Adrenal gland (tissue), 12 donors: Measurements from ENCODE around the gene PACC1. TPM values are rescaled to one million over a fixed set of nuclear protein-coding genes. Genes with fewer than 3 reads are reported as not detected.

Experiments used
- DNase-seq, 7 donors: peaks; one replicate each; pipeline ENCODE4 v3.0.0-alpha.2; 2019 to 2020
- H3K27ac ChIP-seq, 5 donors: fragments of 200-600 bp; sonication (generic) in 4 of 5; 1 replicate in 3 of 5; 2 replicates in 2 of 5; pipeline versions ENCODE4 v1.5.1 to v1.8.0; 2016 to 2020; ENCODE audit warnings: mild to moderate bottlenecking in 1 of 5
- H3K27me3 ChIP-seq: fragments of 200-600 bp; 2 replicates; pipeline ENCODE4 v1.8.0; 2021
- H3K36me3 ChIP-seq, 2 donors: fragments of 200-600 bp; replicated peaks in 1 of 2; 1 replicate in 1 of 2; 2 replicates in 1 of 2; pipeline versions ENCODE4 v1.5.1 to v1.8.0; 2018 to 2022
- H3K4me1 ChIP-seq, 2 donors: fragments of 200-600 bp; replicated peaks in 1 of 2; 1 replicate in 1 of 2; 2 replicates in 1 of 2; pipeline versions ENCODE4 v1.5.1 to v1.8.0; 2018 to 2021
- H3K4me3 ChIP-seq, 4 donors: fragments of 200-600 bp; sonication (generic) in 3 of 4; one replicate each; pipeline ENCODE4 v1.5.1; 2016 to 2018
- H3K9me3 ChIP-seq, 3 donors: fragments of 200-600 bp; sonication (generic) in 1 of 3; replicated peaks in 1 of 3; 1 replicate in 2 of 3; 2 replicates in 1 of 3; pipeline versions ENCODE4 v1.5.1 to v1.8.0; 2016 to 2021
- POLR2A ChIP-seq, 2 donors: fragments of 450-650 bp; IDR thresholded peaks; one replicate each; pipeline ENCODE4 v1.6.1; 2017; ENCODE audit warnings: antibody characterized with exemption in 2 of 2, mild to moderate bottlenecking in 2 of 2, moderate library complexity in 1 of 2
- WGBS, 4 donors: extraction: QIAGEN DNeasy Blood & Tissue Kit in 2 of 4; methylation state at CpG; one replicate each; pipeline versions ENCODE4 v1.1.5 to v1.1.7; 2013 to 2017; 5-methylcytosine and 5-hydroxymethylcytosine counted together
- intact Hi-C, 2 donors: fragments of 100-400 bp; cut with DNase I; formaldehyde crosslinking; loops; one replicate each; pipeline versions ENCODE4 v1.14.1 to v1.15.0; 2022 to 2023
- polyA plus RNA-seq, 3 donors: library from polyadenylated mRNA; stranded (reverse); fragments of 200-250 nt in 2 of 3; fragments of 350-450 nt in 1 of 3; fragmentation: Illumina TruSeq in 1 of 3; extraction: RNeasy Lipid Tissue Mini Kit (QIAGEN cat#74804) in 1 of 3; gene quantifications; one replicate each; pipeline ENCODE4 v1.2.3, GENCODE V29; 2013 to 2014
- total RNA-seq, 9 donors: library from RNA; depleted of rRNA in 4 of 9; stranded (reverse); fragments of >200 nt in 4 of 9; fragments of 120-200 nt in 1 of 9; fragmentation: NEBNext Ultra II Directional in 1 of 9; extraction: Animal tissue kit (Norgen Biotek cat#: 25700) in 1 of 9; gene quantifications; one replicate each; pipeline versions ENCODE4 v1.1.0 to v1.2.4, GENCODE V29; 2013 to 2023
- TF ChIP-seq, protein P1 (sequence below), 6 experiments: fragments of 450-650 bp in 4 of 6; fragments of 200-600 bp in 2 of 6; sonication (generic) in 1 of 6; IDR thresholded peaks; 1 replicate in 5 of 6; 2 replicates in 1 of 6; pipeline versions ENCODE4 v1.5.1 to v1.8.0; 2016 to 2021; ENCODE audit warnings: antibody characterized with exemption in 6 of 6, mild to moderate bottlenecking in 2 of 6, moderate library complexity in 1 of 6
- donor health status: healthy with polysubstance abuse.
- donor health status: Bipolar disorder and iron deficiency.
- donor health status: DM: yes; HTN: yes; CAD: no.
- donor health status: DM: no; HTN: no; CAD: no.
- donor health status: DM: no; HTN: no; CAD: no.
- donor health status: DM: yes; HTN: yes; CAD: no.

PACC1 gene
- total and polyA plus RNA-seq, 12 donors = 1.9 to 8.6 (median 4.8) TPM

DNA sequence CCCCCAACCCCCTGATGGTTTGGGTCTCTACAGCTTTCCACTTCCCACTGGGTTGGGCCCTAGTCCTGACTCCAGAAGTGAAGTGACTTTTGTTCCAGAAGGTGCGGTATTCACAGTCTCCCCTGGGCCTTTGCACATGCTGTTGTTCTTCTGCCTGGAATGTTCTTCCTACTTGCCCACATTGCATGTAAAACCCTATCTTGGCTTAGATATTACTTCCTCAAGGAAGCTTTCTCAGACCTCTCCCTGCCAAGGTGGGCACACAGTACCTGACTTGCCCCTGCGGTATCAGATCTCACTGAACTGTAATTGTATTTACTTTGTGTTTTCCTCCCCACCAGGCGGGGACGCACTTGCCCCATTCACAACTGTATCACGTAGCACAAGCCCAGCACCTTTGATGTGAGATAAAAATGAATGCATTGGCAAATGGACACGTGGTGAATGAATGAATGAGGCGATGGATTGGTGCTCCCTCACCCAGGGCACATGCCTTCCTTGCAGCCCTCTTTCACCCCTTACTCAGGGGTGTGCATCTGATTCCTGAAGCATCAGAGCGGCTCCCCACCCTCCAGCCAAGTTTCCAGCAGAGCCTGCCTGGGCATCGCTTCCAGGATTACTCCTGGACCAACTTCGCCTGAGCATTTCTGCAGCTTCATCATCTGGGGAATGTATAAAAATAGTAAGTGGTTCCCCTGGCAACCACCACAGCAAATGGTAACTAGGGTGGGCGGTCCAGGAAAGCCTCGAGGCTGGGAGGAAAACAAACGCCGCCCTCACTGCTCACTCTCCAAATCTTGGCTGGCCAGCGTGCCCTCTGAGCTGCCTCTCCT, 37.9 kb upstream of the PACC1 start:
- Histone ChIP-seq H3K27me3 (no peaks in the 10 kb centered on the region), H3K9me3 (no peaks in the 10 kb centered on the region), H3K27ac (no peak overlapping the region), H3K4me1 (no peaks in the 10 kb centered on the region), H3K36me3 (no peaks in the 10 kb centered on the region), H3K4me3 (no peak overlapping the region)
- TF ChIP-seq, protein P1, sequence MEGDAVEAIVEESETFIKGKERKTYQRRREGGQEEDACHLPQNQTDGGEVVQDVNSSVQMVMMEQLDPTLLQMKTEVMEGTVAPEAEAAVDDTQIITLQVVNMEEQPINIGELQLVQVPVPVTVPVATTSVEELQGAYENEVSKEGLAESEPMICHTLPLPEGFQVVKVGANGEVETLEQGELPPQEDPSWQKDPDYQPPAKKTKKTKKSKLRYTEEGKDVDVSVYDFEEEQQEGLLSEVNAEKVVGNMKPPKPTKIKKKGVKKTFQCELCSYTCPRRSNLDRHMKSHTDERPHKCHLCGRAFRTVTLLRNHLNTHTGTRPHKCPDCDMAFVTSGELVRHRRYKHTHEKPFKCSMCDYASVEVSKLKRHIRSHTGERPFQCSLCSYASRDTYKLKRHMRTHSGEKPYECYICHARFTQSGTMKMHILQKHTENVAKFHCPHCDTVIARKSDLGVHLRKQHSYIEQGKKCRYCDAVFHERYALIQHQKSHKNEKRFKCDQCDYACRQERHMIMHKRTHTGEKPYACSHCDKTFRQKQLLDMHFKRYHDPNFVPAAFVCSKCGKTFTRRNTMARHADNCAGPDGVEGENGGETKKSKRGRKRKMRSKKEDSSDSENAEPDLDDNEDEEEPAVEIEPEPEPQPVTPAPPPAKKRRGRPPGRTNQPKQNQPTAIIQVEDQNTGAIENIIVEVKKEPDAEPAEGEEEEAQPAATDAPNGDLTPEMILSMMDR (IDR thresholded peaks at IDR 0.05) = no peak
- no peak for TF ChIP-seq POLR2A (IDR thresholded peaks at IDR 0.05)
- intact Hi-C loops = loop anchor here (5.0 to 10.0 kb wide), 4 partner anchors 75 to 768 kb away; no protein-coding TSS in a partner anchor
- 70 to 75% (median 72%) methylated on average over 14 to 15 of the region's 15 CpGs for WGBS, 4 donors
- DNase-seq = no peak

DNA sequence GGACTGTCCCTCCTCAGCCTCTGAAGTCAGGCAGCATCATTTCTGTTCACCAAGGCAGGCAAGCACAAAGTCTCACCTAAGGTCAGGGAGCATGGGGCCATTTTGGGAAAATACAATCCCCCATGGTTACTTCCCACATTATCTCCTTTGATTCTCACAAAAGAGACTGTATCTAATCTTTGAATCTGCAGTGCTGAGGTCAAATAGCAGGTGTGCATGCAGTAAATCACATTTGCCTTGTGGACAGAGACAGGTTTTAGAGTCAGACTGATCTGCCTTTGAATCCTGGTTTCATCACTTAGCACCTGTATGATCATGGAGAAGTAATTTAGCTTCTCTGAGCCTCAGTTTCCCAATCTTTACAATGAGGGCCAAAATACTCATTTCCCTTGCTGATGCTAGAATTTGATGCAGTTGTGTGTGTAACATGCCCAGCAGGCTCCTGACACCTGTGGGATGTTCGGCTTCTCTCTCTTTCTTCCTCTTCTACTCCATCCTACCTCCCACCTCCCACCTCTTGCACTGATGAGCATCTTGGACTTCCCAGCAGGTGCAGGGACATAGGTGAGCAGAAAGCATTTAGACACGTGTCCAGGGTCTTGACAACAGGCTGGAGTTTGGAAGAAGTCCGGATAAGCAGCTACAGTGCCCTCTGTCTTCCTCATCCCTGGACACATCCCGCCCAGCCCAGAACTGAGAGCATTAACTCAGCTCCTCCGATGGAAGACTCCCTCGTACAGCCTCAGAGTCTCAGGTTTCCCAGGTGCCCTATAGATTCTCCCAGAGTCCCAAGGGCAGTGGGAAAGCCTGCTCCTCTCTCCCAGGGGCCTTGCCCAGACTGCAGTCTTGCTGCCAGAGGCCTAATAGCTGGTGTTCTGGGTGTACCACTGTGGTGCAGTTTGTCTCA, 37.0 kb upstream of the PACC1 start:
- no peak overlapping the region for H3K4me3 ChIP-seq
- peaks cover 0 to 2% of the 10 kb centered on the region in 2 donors for H3K36me3 ChIP-seq
- no peaks in the 10 kb centered on the region for H3K9me3 ChIP-seq
- WGBS, 4 donors = 85 to 91% (median 86%) methylated on average over 6 of the region's 6 CpGs
- H3K4me1 ChIP-seq = no peaks in the 10 kb centered on the region
- no peak overlapping the region for H3K27ac ChIP-seq
- TF ChIP-seq, protein P1 (IDR thresholded peaks at IDR 0.05) = no peak
- TF ChIP-seq POLR2A (IDR thresholded peaks at IDR 0.05) = no peak
- intact Hi-C loops = loop anchor here (5.0 to 10.0 kb wide), 4 partner anchors 74 to 767 kb away; no protein-coding TSS in a partner anchor
- no peak for DNase-seq
- no peaks in the 10 kb centered on the region for H3K27me3 ChIP-seq

DNA sequence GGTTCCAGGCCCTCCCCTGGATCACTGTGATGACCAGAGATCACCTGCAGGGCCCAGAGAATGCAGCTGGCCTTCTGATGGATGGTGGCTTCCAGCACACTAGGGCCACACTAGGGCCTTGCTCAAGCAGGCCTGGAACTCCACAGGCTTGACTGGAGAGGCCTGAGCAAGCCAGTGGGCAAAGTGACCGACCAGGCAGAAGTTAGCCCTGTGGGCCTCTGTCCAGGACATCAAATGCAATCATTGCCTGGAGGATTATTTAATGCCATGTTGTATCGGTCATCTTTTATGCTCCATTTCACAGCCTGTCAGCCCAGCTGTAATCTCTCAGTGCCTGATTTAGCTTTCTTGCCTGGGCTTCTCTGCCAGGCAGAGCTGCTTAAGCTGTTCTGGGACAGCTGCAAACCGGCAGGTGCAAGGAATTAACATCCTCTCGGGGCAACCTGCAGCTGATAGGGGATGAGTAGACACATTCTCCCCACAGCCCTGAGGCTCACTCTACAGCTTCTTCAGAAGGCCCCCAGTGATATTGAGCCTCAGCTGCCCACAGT, 35.7 kb upstream of the PACC1 start:
- TF ChIP-seq POLR2A (IDR thresholded peaks at IDR 0.05) = no peak
- TF ChIP-seq, protein P1 (IDR thresholded peaks at IDR 0.05) = no peak
- Histone ChIP-seq H3K9me3 (no peaks in the 10 kb centered on the region), H3K36me3 (peaks cover 0 to 7% of the 10 kb centered on the region in 2 donors), H3K27ac (no peak overlapping the region), H3K27me3 (no peaks in the 10 kb centered on the region), H3K4me3 (no peak overlapping the region), H3K4me1 (no peaks in the 10 kb centered on the region)
- intact Hi-C loops = loop anchor here (5.0 to 10.0 kb wide), 4 partner anchors 73 to 766 kb away; no protein-coding TSS in a partner anchor
- 82 to 92% (median 87%) methylated on average over 3 to 4 of the region's 4 CpGs for WGBS, 4 donors
- DNase-seq = peak in 1 of 7 donors; percentile 71

DNA sequence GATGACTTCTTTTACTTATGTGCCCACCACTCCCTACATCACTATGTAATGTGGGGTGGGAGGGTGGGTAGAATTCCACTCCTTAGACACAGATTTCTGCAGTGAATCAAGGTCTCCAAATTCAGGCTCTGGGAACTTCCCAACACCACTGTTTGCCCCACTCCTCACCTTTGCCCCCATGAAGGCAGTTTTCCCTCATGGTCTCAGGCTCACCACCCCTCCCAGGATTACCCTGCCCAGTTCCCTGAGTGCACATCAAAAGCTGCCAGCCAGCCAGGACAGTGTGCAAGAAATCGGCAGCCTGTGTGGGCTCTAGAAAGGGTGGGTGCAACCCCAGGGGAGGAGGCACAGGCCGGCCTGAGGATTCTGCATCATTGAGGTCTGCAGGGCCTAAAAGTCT, 32.8 kb upstream of the PACC1 start:
- intact Hi-C loops = no loop called here
- TF ChIP-seq POLR2A (IDR thresholded peaks at IDR 0.05) = no peak
- TF ChIP-seq, protein P1 (IDR thresholded peaks at IDR 0.05) = no peak
- 69 to 90% (median 79%) methylated on average over 2 of the region's 2 CpGs for WGBS, 4 donors
- Histone ChIP-seq H3K4me1 (no peaks in the 10 kb centered on the region), H3K9me3 (no peaks in the 10 kb centered on the region), H3K36me3 (peaks cover 0 to 7% of the 10 kb centered on the region in 2 donors), H3K27ac (no peak overlapping the region), H3K4me3 (no peak overlapping the region), H3K27me3 (no peaks in the 10 kb centered on the region)
- no peak for DNase-seq
